LNCAP (cell line): Measurements from ENCODE around the gene DYRK2.

ENCODE experiments used
- CTCF ChIP-seq: fragments of 450-650 bp; IDR thresholded peaks from 2 replicates; pipeline ENCODE4 v1.5.1; 2017; ENCODE audit warnings: mild to moderate bottlenecking

Gene DYRK2

GRCh38 chr12:67698672-67699581 lies 50.4 kb downstream of the DYRK2 start:
- TF ChIP-seq CTCF, result no peak

- TF ChIP-seq CTCF, result no peak
These were observed 52.6 kb downstream of the DYRK2 start for GRCh38 chr12:67701121-67701520.

GRCh38 chr12:67702136-67702535 lies 53.6 kb downstream of the DYRK2 start:
- no peak for TF ChIP-seq CTCF

GRCh38 chr12:67704071-67704470 lies 55.5 kb downstream of the DYRK2 start:
- no peak for TF ChIP-seq CTCF

GRCh38 chr12:67705394-67706370 lies 57.1 kb downstream of the DYRK2 start:
- TF ChIP-seq CTCF, result no peak

GRCh38 chr12:67709367-67709954 lies 60.9 kb downstream of the DYRK2 start:
- TF ChIP-seq CTCF, result no peak

- no peak for TF ChIP-seq CTCF
These were observed 62.0 kb downstream of the DYRK2 start for GRCh38 chr12:67710582-67710981.
